ENCODE results near the gene PRR33. TPM values are rescaled to one million over a fixed set of nuclear protein-coding genes. Genes with fewer than 3 reads are reported as not detected.

Gene PRR33
- total and polyA plus RNA-seq, 5 donors: 0.11 to 0.82 (median 0.25) TPM

DNA sequence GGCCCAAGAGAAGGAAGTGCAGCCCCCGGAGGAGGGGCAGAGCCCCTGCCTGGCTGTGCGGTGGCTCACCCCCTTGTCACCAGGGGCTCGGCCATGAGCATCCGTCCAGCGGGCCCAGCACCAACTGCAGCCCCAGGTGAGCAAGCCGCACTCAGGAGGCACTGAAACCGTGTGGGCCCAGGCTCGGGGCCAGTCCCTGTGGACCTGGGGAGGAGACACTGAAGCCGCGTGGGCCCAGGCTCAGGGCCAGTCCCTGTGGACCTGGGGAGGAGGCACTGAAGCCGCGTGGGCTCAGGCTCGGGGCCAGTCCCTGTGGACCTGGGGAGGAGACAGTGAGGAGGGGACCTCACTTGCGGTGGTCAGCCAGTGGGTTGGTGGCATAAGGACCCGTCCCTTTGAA is 24.9 kb downstream of the PRR33 start:
- peak; percentile 15 to 68 (median 55) for DNase-seq
- no peaks in the 10 kb centered on the region for H3K27me3 ChIP-seq (ENCODE audit: control insufficient read depth, insufficient read depth)
- 64% methylated on average over 15 of the region's 15 CpGs for WGBS

DNA sequence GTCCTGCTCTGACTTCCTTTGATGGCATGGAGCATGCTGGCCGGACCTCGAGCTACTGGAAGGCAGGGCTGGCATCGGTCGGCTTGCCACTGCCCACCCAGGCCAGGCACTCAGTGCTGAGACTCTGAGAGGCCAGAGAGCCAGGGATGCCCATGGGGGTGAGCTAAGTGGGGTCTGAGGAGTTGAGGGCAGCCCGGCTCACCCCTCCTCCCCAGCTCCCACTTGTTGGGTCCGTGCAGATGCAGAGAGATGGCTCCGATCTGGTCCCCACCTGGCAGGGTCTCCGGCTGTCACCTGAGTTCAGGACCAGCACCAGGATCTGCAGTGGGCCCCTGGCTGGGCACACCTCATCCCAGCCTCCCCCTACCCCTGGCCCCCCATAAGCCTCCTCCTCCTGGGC is 25.5 kb downstream of the PRR33 start:
- no peak overlapping the region for H3K27ac ChIP-seq (ENCODE audit: low read length)
- peaks cover 8% of the 10 kb centered on the region for H3K4me1 ChIP-seq (ENCODE audit: control insufficient read depth, insufficient read depth, low read length)
- no peaks in the 10 kb centered on the region for H3K9me3 ChIP-seq (ENCODE audit: control insufficient read depth, low read length)
- 89% methylated on average over 8 of the region's 8 CpGs for WGBS
- no peak overlapping the region for H3K4me3 ChIP-seq (ENCODE audit: low read length)
- intact Hi-C loops (cut with DNase I): no loop called here
- peak; percentile 8 to 51 (median 29) for DNase-seq
- H3K27me3 ChIP-seq (ENCODE audit: control insufficient read depth, insufficient read depth): no peaks in the 10 kb centered on the region
- no peak for ATAC-seq

More for the DNA sequence above, 24.9 kb downstream of the PRR33 start:
- H3K4me3 ChIP-seq (ENCODE audit: low read length): no peak overlapping the region
- intact Hi-C loops (cut with DNase I): no loop called here
- H3K27ac ChIP-seq (ENCODE audit: low read length): no peak overlapping the region
- H3K9me3 ChIP-seq (ENCODE audit: control insufficient read depth, low read length): no peaks in the 10 kb centered on the region
- ATAC-seq: no peak
- H3K4me1 ChIP-seq (ENCODE audit: control insufficient read depth, insufficient read depth, low read length): peaks cover 8% of the 10 kb centered on the region

DNA sequence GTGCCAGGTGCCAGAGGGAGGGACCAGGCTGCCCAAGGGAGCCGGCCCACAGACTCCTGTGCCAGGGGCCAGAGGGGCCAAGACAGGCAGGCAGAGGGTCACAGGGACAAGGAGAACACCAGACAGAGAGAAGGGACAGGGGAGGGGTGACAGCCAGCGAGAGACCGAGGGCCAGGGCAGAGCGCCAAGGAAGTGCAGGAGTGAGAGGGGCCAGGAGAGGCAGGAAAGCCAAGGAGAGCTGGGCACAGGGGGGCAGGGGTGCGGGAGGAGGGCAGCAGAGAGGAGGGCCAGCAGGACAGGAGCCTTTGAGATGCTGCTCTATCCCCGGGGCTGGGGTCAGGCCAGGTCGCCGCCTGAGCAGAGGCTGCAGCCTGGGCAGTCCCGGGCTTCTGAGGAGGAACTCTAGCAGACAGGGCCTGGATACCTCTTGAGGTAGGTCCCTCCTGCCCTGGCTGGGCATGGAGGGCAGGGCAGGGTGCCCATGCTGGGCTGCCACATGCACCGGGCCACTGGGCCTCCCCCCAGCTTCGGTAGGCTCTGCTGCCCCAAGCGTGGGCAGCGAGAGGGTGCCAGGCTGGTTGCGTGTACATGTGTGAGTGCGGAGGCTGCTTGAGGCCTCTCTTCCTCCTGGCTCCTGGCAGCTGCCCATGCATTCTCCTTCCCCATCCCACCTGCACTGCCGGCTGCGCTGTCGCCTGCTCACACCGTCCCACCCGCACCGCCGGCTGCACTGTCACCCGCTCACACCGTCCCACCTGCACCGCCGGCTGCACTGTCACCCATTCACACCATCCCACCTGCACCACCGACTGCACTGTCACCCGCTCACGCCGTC is 26.6 kb downstream of the PRR33 start:
- ATAC-seq: peak; percentile 2 to 4
- Histone ChIP-seq H3K4me3 (ENCODE audit: low read length) (no peak overlapping the region), H3K27ac (ENCODE audit: low read length) (peak overlapping the region; percentile 7), H3K9me3 (ENCODE audit: control insufficient read depth, low read length) (no peaks in the 10 kb centered on the region), H3K4me1 (ENCODE audit: control insufficient read depth, insufficient read depth, low read length) (peaks cover 8% of the 10 kb centered on the region), H3K27me3 (ENCODE audit: control insufficient read depth, insufficient read depth) (no peaks in the 10 kb centered on the region)
- 72% methylated on average over 30 of the region's 30 CpGs for WGBS
- peak; percentile 39 to 81 (median 81) for DNase-seq
- intact Hi-C loops (cut with DNase I): no loop called here

DNA sequence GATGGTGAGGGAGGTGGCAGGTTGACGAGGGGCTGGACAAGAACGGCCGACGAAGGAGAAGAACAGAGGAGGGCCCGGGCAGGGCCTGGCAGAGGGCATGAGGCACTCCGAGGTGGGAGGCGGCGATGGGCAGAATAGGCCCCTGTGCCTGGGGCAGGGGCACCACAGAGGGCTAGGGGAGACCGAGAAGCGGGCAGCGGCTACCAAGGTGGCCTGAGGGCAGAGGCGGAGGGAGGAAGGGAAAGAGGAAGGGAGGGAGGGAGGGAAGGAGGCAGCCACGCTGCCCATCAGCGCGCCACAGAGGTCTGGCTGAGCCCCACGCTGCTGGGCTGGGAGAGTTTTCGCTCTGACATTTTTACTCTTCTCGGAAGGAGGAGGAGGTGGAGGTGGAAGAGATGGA is 27.5 kb downstream of the PRR33 start:
- DNase-seq (peak; percentile 28 to 72 (median 65)), ATAC-seq (peak; percentile 2 to 11)
- H3K4me1 ChIP-seq (ENCODE audit: control insufficient read depth, insufficient read depth, low read length): peaks cover 8% of the 10 kb centered on the region
- no peak overlapping the region for H3K4me3 ChIP-seq (ENCODE audit: low read length)
- WGBS: 32% methylated on average over 18 of the region's 18 CpGs
- H3K9me3 ChIP-seq (ENCODE audit: control insufficient read depth, low read length): no peaks in the 10 kb centered on the region
- H3K27ac ChIP-seq (ENCODE audit: low read length): no peak overlapping the region
- intact Hi-C loops (cut with DNase I): no loop called here
- no peaks in the 10 kb centered on the region for H3K27me3 ChIP-seq (ENCODE audit: control insufficient read depth, insufficient read depth)

DNA sequence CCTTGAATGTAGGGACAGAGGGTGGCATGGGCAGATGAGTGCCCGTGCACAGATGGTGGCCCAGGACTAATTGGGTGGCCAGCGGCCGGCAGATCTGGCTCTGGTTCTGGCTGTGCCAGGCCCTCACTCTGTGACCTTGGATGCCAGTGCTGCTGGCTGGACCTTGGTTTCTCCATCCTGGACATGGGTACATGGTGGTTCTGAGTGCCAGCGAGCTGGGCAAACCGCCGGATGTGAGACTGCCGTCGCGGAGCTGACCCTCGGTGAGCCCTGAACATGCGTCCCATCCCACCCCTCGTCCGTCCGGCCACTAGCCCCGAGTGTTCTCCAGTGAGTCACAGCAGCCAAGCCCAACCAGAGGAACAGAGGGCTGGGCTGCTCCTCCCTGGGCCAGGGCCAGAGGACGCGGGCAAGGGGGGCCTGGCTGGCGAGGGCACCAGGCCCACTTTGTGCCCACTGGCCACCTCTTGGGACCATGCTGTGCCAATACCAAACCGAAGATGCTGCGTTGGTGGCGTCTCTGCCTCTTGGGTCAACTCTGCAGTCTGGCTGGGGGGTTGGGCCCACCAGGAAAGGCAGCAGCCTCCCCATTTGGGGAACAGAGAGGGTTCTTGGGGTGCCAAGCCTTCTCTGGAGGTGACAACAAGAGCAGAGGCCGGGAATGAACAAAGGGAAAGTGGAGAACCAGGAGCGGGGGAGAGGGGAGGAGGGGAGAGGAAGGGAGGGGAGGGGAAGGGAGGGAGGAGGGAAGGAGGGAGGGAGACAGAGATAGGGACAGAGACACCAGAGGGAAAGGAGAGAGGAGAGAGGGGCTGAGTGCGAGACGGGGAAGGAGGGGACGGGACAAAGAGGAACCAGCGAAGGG is 28.1 kb downstream of the PRR33 start:
- Histone ChIP-seq H3K4me3 (ENCODE audit: low read length) (no peak overlapping the region), H3K27ac (ENCODE audit: low read length) (peak overlapping the region; percentile 38), H3K4me1 (ENCODE audit: control insufficient read depth, insufficient read depth, low read length) (peaks cover 8% of the 10 kb centered on the region), H3K27me3 (ENCODE audit: control insufficient read depth, insufficient read depth) (no peaks in the 10 kb centered on the region), H3K9me3 (ENCODE audit: control insufficient read depth, low read length) (no peaks in the 10 kb centered on the region)
- DNase-seq: peak; percentile 91 to 96 (median 95)
- ATAC-seq: peak; percentile 90 to 93
- 16% methylated on average over 27 of the region's 27 CpGs for WGBS
- intact Hi-C loops (cut with DNase I): no loop called here

- peaks cover 8% of the 10 kb centered on the region for H3K4me1 ChIP-seq (ENCODE audit: control insufficient read depth, insufficient read depth, low read length)
- 84% methylated on average over 14 of the region's 14 CpGs for WGBS
These were observed 28.9 kb downstream of the PRR33 start for GRCh38 chr11:1862588-1863351.

DNA sequence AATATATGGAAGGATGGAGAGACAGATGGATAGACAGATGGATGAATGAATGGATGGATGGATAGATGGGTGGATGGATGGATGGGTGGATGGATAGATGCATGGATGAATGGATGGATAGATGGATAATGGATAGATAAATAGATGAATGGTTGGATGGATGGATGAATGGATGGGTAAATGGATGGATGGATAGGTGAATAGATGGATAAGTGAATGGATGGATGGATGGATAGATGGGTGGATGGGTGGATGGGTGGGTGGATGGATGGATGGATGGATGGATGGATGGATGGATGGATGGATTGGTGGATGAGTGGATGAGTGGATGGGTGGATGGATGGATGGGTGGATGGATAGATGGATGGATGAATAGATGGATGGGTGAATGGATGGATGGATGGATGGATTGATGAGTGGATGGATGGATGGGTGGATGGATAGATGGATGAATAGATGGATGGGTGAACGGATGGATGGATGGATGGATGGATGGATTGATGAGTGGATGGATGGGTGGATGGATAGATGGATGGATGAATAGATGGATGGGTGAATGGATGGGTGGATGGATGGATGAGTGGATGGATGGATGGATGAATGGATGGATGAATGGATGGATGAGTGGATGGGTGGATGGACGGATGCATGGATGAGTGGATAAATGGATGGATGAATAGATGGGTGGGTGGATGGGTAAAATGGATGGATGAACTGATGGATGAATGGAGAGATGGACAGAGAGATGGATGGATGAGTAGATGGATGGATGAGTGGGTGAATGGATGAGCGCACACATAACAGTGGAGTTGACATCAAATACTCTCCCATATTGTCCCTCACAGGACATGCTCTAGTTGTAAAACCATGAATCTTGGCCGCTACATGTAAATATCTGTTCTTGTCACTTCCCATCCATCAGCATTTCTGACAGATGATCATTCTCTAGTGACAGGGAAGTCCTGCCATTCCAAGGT is 30.0 kb downstream of the PRR33 start:
- WGBS: 95% methylated on average over 4 of the region's 4 CpGs

More at GRCh38 chr11:1862588-1863351, 28.9 kb downstream of the PRR33 start:
- intact Hi-C loops (cut with DNase I): no loop called here
- no peaks in the 10 kb centered on the region for H3K9me3 ChIP-seq (ENCODE audit: control insufficient read depth, low read length)
- ATAC-seq (peak in 1 of 2 donors; percentile 4), DNase-seq (peak in 2 of 3 donors; percentile 10 to 55)
- H3K4me3 ChIP-seq (ENCODE audit: low read length): no peak overlapping the region
- H3K27me3 ChIP-seq (ENCODE audit: control insufficient read depth, insufficient read depth): no peaks in the 10 kb centered on the region
- H3K27ac ChIP-seq (ENCODE audit: low read length): no peak overlapping the region

GRCh38 chr11:1860108-1860507 is 31.6 kb downstream of the PRR33 start:
- no peaks in the 10 kb centered on the region for H3K9me3 ChIP-seq (ENCODE audit: control insufficient read depth, low read length)
- H3K4me1 ChIP-seq (ENCODE audit: control insufficient read depth, insufficient read depth, low read length): peaks cover 8% of the 10 kb centered on the region
- intact Hi-C loops (cut with DNase I): no loop called here
- WGBS: 98% methylated on average over 1 of the region's 1 CpG
- no peak overlapping the region for H3K4me3 ChIP-seq (ENCODE audit: low read length)
- H3K27me3 ChIP-seq (ENCODE audit: control insufficient read depth, insufficient read depth): no peaks in the 10 kb centered on the region
- DNase-seq (no peak), ATAC-seq (no peak)
- no peak overlapping the region for H3K27ac ChIP-seq (ENCODE audit: low read length)

More for the DNA sequence above, 30.0 kb downstream of the PRR33 start:
- H3K27ac ChIP-seq (ENCODE audit: low read length): no peak overlapping the region
- H3K4me1 ChIP-seq (ENCODE audit: control insufficient read depth, insufficient read depth, low read length): peaks cover 8% of the 10 kb centered on the region
- H3K9me3 ChIP-seq (ENCODE audit: control insufficient read depth, low read length): no peaks in the 10 kb centered on the region
- ATAC-seq (no peak), DNase-seq (no peak)
- H3K4me3 ChIP-seq (ENCODE audit: low read length): no peak overlapping the region
- intact Hi-C loops (cut with DNase I): no loop called here
- H3K27me3 ChIP-seq (ENCODE audit: control insufficient read depth, insufficient read depth): no peaks in the 10 kb centered on the region

DNA sequence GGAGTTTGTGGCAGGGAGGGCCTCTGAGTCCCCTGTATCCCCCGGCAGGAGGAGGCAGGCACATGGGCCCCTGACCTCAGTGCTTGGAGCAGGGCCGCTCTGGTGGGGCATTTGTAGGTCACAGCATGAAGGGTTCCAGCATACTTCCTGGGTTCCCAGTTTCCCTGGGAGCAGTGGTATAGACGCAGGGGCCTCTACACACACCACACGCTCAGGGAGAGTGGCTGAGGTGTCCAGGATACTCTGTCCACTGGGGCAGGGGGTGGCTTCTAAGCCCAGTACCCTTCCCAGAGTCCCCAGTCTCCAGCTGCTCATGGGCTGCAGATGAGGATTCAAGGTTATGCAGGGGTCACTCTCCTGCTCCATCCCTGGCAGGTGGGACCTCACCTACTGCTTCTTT is 32.7 kb downstream of the PRR33 start:
- intact Hi-C loops (cut with DNase I): loop anchor here in 1 of 4 donors (10.0 kb wide), 1 partner anchor 56 kb away; the partner anchor contains the start of gene TNNT3
- H3K4me3 ChIP-seq (ENCODE audit: low read length): no peak overlapping the region
- no peaks in the 10 kb centered on the region for H3K9me3 ChIP-seq (ENCODE audit: control insufficient read depth, low read length)
- DNase-seq (peak in 2 of 3 donors; percentile 9 to 22), ATAC-seq (no peak)
- H3K4me1 ChIP-seq (ENCODE audit: control insufficient read depth, insufficient read depth, low read length): peaks cover 6% of the 10 kb centered on the region
- WGBS: 87% methylated on average over 4 of the region's 4 CpGs
- H3K27ac ChIP-seq (ENCODE audit: low read length): no peak overlapping the region
- H3K27me3 ChIP-seq (ENCODE audit: control insufficient read depth, insufficient read depth): no peaks in the 10 kb centered on the region

Data from right cardiac atrium (tissue), 5 donors.